Vagina (tissue), 2 donors: ENCODE results near the gene PARD6G. TPM values are rescaled to one million over a fixed set of nuclear protein-coding genes. Genes with fewer than 3 reads are reported as not detected.
A peak's percentile ranks its signal among the peaks of the same experiment; 100 is the strongest.

Source experiments
- DNase-seq, 2 donors: peaks; one replicate each; pipeline ENCODE4 v3.0.0-alpha.2; 2017; ENCODE audit errors: extremely low spot score in 2 of 2
- H3K27ac ChIP-seq: fragments of 200-600 bp; sonication (generic); one replicate; pipeline ENCODE4 v1.5.1; 2019
- H3K27me3 ChIP-seq: fragments of 200-600 bp; sonication (generic); one replicate; pipeline ENCODE4 v1.5.1; 2019
- H3K36me3 ChIP-seq, 2 donors: fragments of 200-600 bp; sonication (generic); one replicate each; pipeline ENCODE4 v1.5.1; 2017 to 2019
- H3K4me1 ChIP-seq: fragments of 200-600 bp; sonication (generic); one replicate; pipeline ENCODE4 v1.5.1; 2019
- H3K4me3 ChIP-seq, 2 donors: fragments of 200-600 bp; sonication (generic); 1 replicate in 1 of 2; 2 replicates in 1 of 2; pipeline ENCODE4 v1.5.1; 2016 to 2019
- H3K9me3 ChIP-seq: fragments of 200-600 bp; sonication (generic); one replicate; pipeline ENCODE4 v1.5.1; 2019
- POLR2A ChIP-seq, 2 donors: fragments of 450-650 bp; IDR thresholded peaks; one replicate each; pipeline ENCODE4 v1.6.1; 2017; ENCODE audit warnings: antibody characterized with exemption in 2 of 2, mild to moderate bottlenecking in 2 of 2, moderate library complexity in 2 of 2
- POLR2AphosphoS5 ChIP-seq, 2 donors: sonication (generic); formaldehyde crosslinking; IDR thresholded peaks; one replicate each; pipeline ENCODE4 v1.9.0; 2017; ENCODE audit warnings: antibody characterized with exemption in 2 of 2, mild to moderate bottlenecking in 2 of 2, low read depth in 1 of 2; ENCODE audit not compliant: insufficient read depth in 1 of 2
- intact Hi-C: fragments of 100-400 bp; cut with DNase I; formaldehyde crosslinking; loops from one replicate; pipeline ENCODE4 v1.15.1; 2023
- total RNA-seq: library from RNA; depleted of rRNA; stranded (reverse); fragments of >200 nt; gene quantifications from one replicate; pipeline ENCODE4 v1.2.3, GENCODE V29; 2016
- TF ChIP-seq, protein P1 (sequence below), 3 experiments: fragments of 450-650 bp in 2 of 3; fragments of 200-600 bp in 1 of 3; sonication (generic) in 1 of 3; IDR thresholded peaks; one replicate each; pipeline ENCODE4 v1.5.1; 2017 to 2019; ENCODE audit warnings: antibody characterized with exemption in 3 of 3, mild to moderate bottlenecking in 2 of 3, moderate library complexity in 2 of 3

PARD6G gene
- total RNA-seq, 1 donor from 2014 or later = 32.7 TPM

DNA sequence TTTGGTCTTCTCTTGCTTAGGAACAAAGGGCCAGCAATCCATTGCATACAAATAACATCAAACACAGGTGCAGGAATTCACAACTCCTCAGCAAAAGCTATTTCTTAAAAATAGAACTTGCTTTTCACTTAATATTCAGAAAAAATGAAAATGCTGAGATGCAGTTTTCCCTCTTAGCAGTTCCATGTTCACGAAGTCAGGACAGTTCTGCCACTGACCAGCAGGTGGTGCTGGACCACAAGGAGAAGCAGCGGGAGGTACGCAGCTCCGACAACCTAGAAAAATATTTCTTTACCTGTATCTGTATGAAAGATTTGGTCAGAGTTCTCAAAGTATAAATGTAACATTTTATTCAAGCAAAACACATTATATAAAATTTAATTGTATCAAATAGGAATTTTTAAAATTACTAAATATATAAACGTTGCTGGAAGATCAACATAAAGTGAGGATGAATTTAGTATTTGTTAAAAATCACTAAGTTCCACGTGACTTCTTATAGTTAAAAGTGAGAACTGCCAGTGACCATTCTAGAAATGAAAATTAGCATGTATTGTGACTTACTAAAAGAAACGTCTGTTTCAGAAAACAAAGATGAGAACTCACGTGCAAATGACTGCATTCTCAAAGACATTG, 89.5 kb downstream of the PARD6G start:
- TF ChIP-seq POLR2A (IDR thresholded peaks at IDR 0.05) = no peak
- TF ChIP-seq, protein P1, sequence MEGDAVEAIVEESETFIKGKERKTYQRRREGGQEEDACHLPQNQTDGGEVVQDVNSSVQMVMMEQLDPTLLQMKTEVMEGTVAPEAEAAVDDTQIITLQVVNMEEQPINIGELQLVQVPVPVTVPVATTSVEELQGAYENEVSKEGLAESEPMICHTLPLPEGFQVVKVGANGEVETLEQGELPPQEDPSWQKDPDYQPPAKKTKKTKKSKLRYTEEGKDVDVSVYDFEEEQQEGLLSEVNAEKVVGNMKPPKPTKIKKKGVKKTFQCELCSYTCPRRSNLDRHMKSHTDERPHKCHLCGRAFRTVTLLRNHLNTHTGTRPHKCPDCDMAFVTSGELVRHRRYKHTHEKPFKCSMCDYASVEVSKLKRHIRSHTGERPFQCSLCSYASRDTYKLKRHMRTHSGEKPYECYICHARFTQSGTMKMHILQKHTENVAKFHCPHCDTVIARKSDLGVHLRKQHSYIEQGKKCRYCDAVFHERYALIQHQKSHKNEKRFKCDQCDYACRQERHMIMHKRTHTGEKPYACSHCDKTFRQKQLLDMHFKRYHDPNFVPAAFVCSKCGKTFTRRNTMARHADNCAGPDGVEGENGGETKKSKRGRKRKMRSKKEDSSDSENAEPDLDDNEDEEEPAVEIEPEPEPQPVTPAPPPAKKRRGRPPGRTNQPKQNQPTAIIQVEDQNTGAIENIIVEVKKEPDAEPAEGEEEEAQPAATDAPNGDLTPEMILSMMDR (IDR thresholded peaks at IDR 0.05) = peak; percentile 73 to 98 (median 83)
- no peaks in the 10 kb centered on the region for H3K36me3 ChIP-seq
- H3K4me3 ChIP-seq = no peak overlapping the region
- no peaks in the 10 kb centered on the region for H3K27me3 ChIP-seq
- H3K4me1 ChIP-seq = no peaks in the 10 kb centered on the region
- intact Hi-C loops = no loop called here
- peak in 1 of 2 donors; percentile 58 for DNase-seq
- H3K27ac ChIP-seq = no peak overlapping the region
- no peaks in the 10 kb centered on the region for H3K9me3 ChIP-seq

DNA sequence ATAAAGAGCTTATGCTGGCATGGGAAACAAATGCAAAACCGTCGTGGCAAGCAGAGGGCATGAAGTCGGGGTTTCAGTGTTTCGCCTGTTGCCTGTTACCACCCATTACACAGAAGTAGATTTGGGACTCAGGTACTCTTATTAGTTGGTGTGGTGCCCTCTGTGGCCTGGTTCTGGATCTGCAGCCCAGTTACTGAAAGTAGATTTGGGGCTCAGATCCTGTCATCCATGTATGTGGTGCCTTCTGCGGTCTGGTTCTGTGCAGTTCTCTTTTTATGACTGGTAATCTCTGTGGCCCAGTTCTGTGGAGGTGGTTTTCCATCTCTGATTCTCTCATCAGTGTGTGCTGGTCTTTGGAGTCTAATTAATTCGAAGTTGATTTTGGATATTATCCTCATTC, 93.0 kb downstream of the PARD6G start:
- Histone ChIP-seq H3K27me3 (no peaks in the 10 kb centered on the region), H3K36me3 (no peaks in the 10 kb centered on the region), H3K4me3 (no peak overlapping the region), H3K4me1 (no peaks in the 10 kb centered on the region), H3K9me3 (no peaks in the 10 kb centered on the region), H3K27ac (no peak overlapping the region)
- TF ChIP-seq, protein P1 (IDR thresholded peaks at IDR 0.05) = peak in 1 of 3 experiments; percentile 16
- no peak for TF ChIP-seq POLR2A (IDR thresholded peaks at IDR 0.05)
- no peak for TF ChIP-seq POLR2AphosphoS5 (IDR thresholded peaks at IDR 0.05; ENCODE audit: insufficient read depth in 1 of 2, low read depth in 1 of 2)
- DNase-seq = no peak
- intact Hi-C loops = no loop called here

DNA sequence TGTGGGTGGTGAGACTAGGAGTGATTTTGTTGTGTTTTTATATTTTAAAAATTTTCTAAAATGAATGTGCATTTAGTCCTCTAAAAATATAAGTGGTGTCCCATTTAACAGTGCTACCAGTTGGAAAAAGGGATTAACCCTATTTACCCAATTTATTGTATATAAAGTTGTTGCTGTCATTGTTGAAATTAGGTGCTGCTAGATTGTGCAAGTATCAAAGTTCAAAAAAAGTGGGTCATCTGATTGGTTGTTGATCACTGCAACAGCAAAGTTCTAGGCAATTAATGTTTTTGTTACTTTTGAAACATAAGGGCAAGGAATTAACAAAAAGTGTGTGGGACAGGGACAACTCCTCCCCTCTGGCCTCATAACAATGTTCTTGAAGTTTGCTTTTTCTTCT, 97.6 kb downstream of the PARD6G start:
- TF ChIP-seq, protein P1 (IDR thresholded peaks at IDR 0.05) = no peak
- TF ChIP-seq POLR2A (IDR thresholded peaks at IDR 0.05) (no peak), POLR2AphosphoS5 (IDR thresholded peaks at IDR 0.05; ENCODE audit: insufficient read depth in 1 of 2, low read depth in 1 of 2) (no peak)
- no peak for DNase-seq
- H3K27me3 ChIP-seq = no peaks in the 10 kb centered on the region
- H3K4me1 ChIP-seq = peaks cover 6% of the 10 kb centered on the region
- H3K4me3 ChIP-seq = no peak overlapping the region
- H3K9me3 ChIP-seq = no peaks in the 10 kb centered on the region
- intact Hi-C loops = no loop called here
- H3K27ac ChIP-seq = no peak overlapping the region
- no peaks in the 10 kb centered on the region for H3K36me3 ChIP-seq

DNA sequence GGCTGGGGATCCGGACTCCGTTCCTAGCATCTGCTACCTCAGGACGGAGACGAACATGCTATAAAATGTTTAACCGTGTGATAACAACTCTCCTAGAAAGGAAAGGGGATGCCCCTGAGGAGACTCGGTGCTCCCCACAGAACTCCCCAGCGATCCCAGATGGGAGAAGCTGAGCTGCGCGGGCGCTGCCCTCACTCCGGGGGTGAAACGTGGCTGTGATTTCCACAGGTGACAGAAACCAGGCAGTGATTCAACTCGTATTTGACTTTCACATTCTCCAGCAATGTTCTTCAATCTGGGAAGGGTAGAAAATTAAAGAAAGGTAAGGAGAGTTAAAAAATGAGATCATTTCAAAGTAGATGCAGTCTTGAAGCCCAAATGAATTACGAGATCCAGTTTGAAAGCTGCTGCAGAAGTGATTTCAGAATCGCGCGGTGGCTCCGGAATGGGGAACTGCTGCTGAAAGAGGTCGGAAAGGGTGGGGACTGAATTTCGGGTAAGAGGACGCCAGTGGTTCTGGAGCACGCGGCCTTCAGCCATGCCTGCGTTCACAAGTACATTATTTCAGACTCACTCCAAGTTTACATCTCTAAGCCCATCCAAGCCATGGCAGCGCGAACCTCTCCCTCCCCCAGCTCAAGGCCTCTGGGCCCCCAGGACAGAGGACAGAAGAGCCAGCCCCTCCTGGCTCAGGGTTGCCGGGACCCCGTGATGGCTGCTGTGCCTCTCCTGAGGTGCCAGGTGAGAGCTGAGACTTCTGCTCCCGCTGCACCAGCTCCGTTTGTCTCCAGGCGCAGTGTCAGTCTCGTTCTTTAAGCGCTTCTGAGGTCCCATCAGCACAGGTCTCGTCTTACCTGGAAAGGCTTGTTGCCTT, 98.8 kb downstream of the PARD6G start:
- Histone ChIP-seq H3K27me3 (no peaks in the 10 kb centered on the region), H3K4me3 (peak overlapping the region; percentile 56 to 67), H3K9me3 (no peaks in the 10 kb centered on the region), H3K36me3 (no peaks in the 10 kb centered on the region), H3K27ac (peak overlapping the region; percentile 51), H3K4me1 (peaks cover 6% of the 10 kb centered on the region)
- intact Hi-C loops = no loop called here
- DNase-seq = no peak
- TF ChIP-seq POLR2AphosphoS5 (IDR thresholded peaks at IDR 0.05; ENCODE audit: insufficient read depth in 1 of 2, low read depth in 1 of 2) (no peak), POLR2A (IDR thresholded peaks at IDR 0.05) (no peak)
- TF ChIP-seq, protein P1 (IDR thresholded peaks at IDR 0.05) = no peak
